LNCAP (cell line): ENCODE data around the gene GOLGA6L10.

Experiments
- CTCF ChIP-seq: fragments of 450-650 bp; IDR thresholded peaks from 2 replicates; pipeline ENCODE4 v1.5.1; 2017; ENCODE audit warnings: mild to moderate bottlenecking

Gene GOLGA6L10

GRCh38 chr15:82314769-82315518 is 34.3 kb downstream of the GOLGA6L10 start:
- no peak for TF ChIP-seq CTCF

- no peak for TF ChIP-seq CTCF
Measured at GRCh38 chr15:82313446-82313845, 35.8 kb downstream of the GOLGA6L10 start.

- no peak for TF ChIP-seq CTCF
Measured at GRCh38 chr15:82312586-82313349, 36.5 kb downstream of the GOLGA6L10 start.

- no peak for TF ChIP-seq CTCF
Measured at GRCh38 chr15:82309802-82310201, 39.5 kb downstream of the GOLGA6L10 start.

- no peak for TF ChIP-seq CTCF
Measured at GRCh38 chr15:82307714-82308081, 41.6 kb downstream of the GOLGA6L10 start.

- TF ChIP-seq CTCF, result no peak
Measured at GRCh38 chr15:82306791-82307713, 42.2 kb downstream of the GOLGA6L10 start.

GRCh38 chr15:82305621-82306048 is 43.6 kb downstream of the GOLGA6L10 start:
- TF ChIP-seq CTCF, result no peak
